Measurements from ENCODE around the gene CD200R1L. TPM values are rescaled to one million over a fixed set of nuclear protein-coding genes. Genes with fewer than 3 reads are reported as not detected.

Gene CD200R1L
- total and polyA plus RNA-seq, 9 of the 15 experiments (the other 6 are each of a cell fraction or from before 2014, with no cell fraction given) = not detected

GRCh38 chr3:112817271-112817670 lies 29.4 kb downstream of the CD200R1L start:
- Histone ChIP-seq H3K27me3 (ENCODE audit: control insufficient read depth in 2 of 2, insufficient read depth in 2 of 2, low read length in 2 of 2) (no peaks in the 10 kb centered on the region), H3K4me3 (no peak overlapping the region), H2AFZ (ENCODE audit: low read depth, low read length) (no peak overlapping the region), H3K36me3 (ENCODE audit: control insufficient read depth, insufficient read depth, low read length) (no peaks in the 10 kb centered on the region), H3K79me2 (ENCODE audit: control insufficient read depth, insufficient read depth, low read length) (no peaks in the 10 kb centered on the region), H3K4me1 (replicated peaks in 1 of 2; ENCODE audit: control insufficient read depth in 2 of 2, insufficient read depth in 2 of 2, low read length in 2 of 2) (peaks cover 0 to 17% of the 10 kb centered on the region in 2 experiments; a peak in 3 of 5 replicates), H3K4me2 (ENCODE audit: insufficient read depth, low read length) (no peak overlapping the region), H3K9me1 (ENCODE audit: control insufficient read depth, insufficient read depth, low read length) (no peaks in the 10 kb centered on the region), H4K20me1 (replicated peaks; ENCODE audit: control insufficient read depth, insufficient read depth, low read length) (no peaks in the 10 kb centered on the region), H3K9me3 (replicated peaks; ENCODE audit: control insufficient read depth, insufficient read depth, low read depth, low read length) (0 out of 2 replicates have a peak, but pooled peaks cover 2% of the 10 kb centered on the region), H3K27ac (ENCODE audit: extremely low read depth, low read depth, low read length) (no peak overlapping the region), H3K9ac (ENCODE audit: insufficient read depth in 1 of 2, low read depth in 2 of 2, low read length in 2 of 2) (no peak overlapping the region)
- CTCF ChIA-PET (ENCODE audit: low intra/inter-chr PET ratio) = no interaction called here
- in situ Hi-C loops (cut with MboI) = no loop called here
- no peak for ATAC-seq
- POLR2A ChIA-PET = no interaction called here
- no TSS peak for BruUV-seq (replicated peaks)
- no peak for FAIRE-seq
- no peak for DNase-seq (ENCODE audit: extremely low read depth in 1 of 4, low spot score in 3 of 4)
- intact Hi-C loops (cut with micrococcal nuclease) = no loop called here
- TF ChIP-seq SMAD2 (IDR thresholded peaks at IDR 0.05; ENCODE audit: low read depth, low read length) = no peak
- no peak for TF ChIP-seq ATF4 (CRISPR knock-in tag; IDR thresholded peaks at IDR 0.05)
- no peak for TF ChIP-seq PHB2 (IDR thresholded peaks at IDR 0.05; ENCODE audit: low read depth)
- TF ChIP-seq RAD51 (IDR thresholded peaks at IDR 0.05; ENCODE audit: borderline replicate concordance, low read depth) = no peak
- TF ChIP-seq, protein P1, sequence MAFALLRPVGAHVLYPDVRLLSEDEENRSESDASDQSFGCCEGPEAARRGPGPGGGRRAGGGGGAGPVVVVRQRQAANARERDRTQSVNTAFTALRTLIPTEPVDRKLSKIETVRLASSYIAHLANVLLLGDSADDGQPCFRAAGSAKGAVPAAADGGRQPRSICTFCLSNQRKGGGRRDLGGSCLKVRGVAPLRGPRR (CRISPR knock-in tag; IDR thresholded peaks at IDR 0.05) = no peak
- TF ChIP-seq ZNF408 (CRISPR knock-in tag; IDR thresholded peaks at IDR 0.05; ENCODE audit: low read depth) = no peak
